Mesenchymal stem cell (in vitro differentiated cells and primary cell): ENCODE measurements around the gene KCNH1.

Experiments used
- DNase-seq: peaks from one replicate; pipeline ENCODE4 v3.0.0-alpha.2; 2013
- H2AFZ ChIP-seq: one replicate; pipeline ENCODE4 v1.6.1; 2013; ENCODE audit warnings: low read depth, mild to moderate bottlenecking, control low read depth, inconsistent platforms, low read length, moderate library complexity
- H2AK5ac ChIP-seq: 2 replicates; pipeline ENCODE4 v1.6.1; 2013; ENCODE audit warnings: low read length, moderate library complexity, mild to moderate bottlenecking, inconsistent platforms; ENCODE audit not compliant: severe bottlenecking
- H2BK120ac ChIP-seq: one replicate; pipeline ENCODE4 v1.6.1; 2013; ENCODE audit warnings: low read depth, mild to moderate bottlenecking, inconsistent platforms, low read length, moderate library complexity
- H2BK12ac ChIP-seq, 2 experiments: one replicate each; pipeline ENCODE4 v1.6.1; 2013; ENCODE audit warnings: inconsistent platforms in 2 of 2, low read length in 2 of 2, mild to moderate bottlenecking in 2 of 2, moderate library complexity in 2 of 2, control low read depth in 1 of 2
- H2BK15ac ChIP-seq: one replicate; pipeline ENCODE4 v1.6.1; 2013; ENCODE audit warnings: mild to moderate bottlenecking, low read depth, inconsistent platforms; ENCODE audit not compliant: poor library complexity, severe bottlenecking
- H2BK5ac ChIP-seq: 2 replicates; pipeline ENCODE4 v1.6.1; 2013; ENCODE audit warnings: low read depth, mild to moderate bottlenecking, low read length, control low read depth, inconsistent platforms; ENCODE audit not compliant: poor library complexity, severe bottlenecking
- H3K14ac ChIP-seq, 2 experiments: one replicate each; pipeline ENCODE4 v1.6.1; 2013; ENCODE audit warnings: inconsistent platforms in 2 of 2, low read length in 2 of 2, control low read depth in 1 of 2, mild to moderate bottlenecking in 1 of 2, moderate library complexity in 1 of 2
- H3K18ac ChIP-seq, 2 experiments: one replicate each; pipeline ENCODE4 v1.6.1; 2013; ENCODE audit warnings: inconsistent platforms in 2 of 2, low read length in 2 of 2, control low read depth in 1 of 2, low read depth in 1 of 2, mild to moderate bottlenecking in 1 of 2
- H3K23ac ChIP-seq, 2 experiments: one replicate each; pipeline ENCODE4 v1.6.1; 2013; ENCODE audit warnings: inconsistent platforms in 2 of 2, low read length in 2 of 2, mild to moderate bottlenecking in 2 of 2, moderate library complexity in 2 of 2, control low read depth in 1 of 2
- H3K27ac ChIP-seq: 2 replicates; pipeline ENCODE4 v1.5.1; 2013; ENCODE audit warnings: mild to moderate bottlenecking, moderate library complexity, low read length, control low read depth, inconsistent platforms; ENCODE audit not compliant: poor library complexity, severe bottlenecking
- H3K27me3 ChIP-seq, 2 experiments: 2 replicates each; pipeline versions ENCODE4 v1.6.1 to v1.7.0; 2013; ENCODE audit warnings: low read length in 2 of 2, mild to moderate bottlenecking in 2 of 2, moderate library complexity in 2 of 2, control low read depth in 1 of 2, inconsistent platforms in 1 of 2; ENCODE audit not compliant: control insufficient read depth in 1 of 2, insufficient read depth in 1 of 2
- H3K36me3 ChIP-seq, 2 experiments: 2 replicates each; pipeline versions ENCODE4 v1.6.1 to v1.7.0; 2013; ENCODE audit warnings: low read length in 2 of 2, control low read depth in 1 of 2, inconsistent platforms in 1 of 2, low read depth in 1 of 2, mild to moderate bottlenecking in 1 of 2; ENCODE audit not compliant: insufficient read depth in 2 of 2, control insufficient read depth in 1 of 2
- H3K4ac ChIP-seq, 2 experiments: one replicate each; pipeline ENCODE4 v1.6.1; 2013; ENCODE audit warnings: inconsistent platforms in 2 of 2, low read length in 2 of 2, mild to moderate bottlenecking in 2 of 2, moderate library complexity in 2 of 2, control low read depth in 1 of 2, low read depth in 1 of 2
- H3K4me1 ChIP-seq: 2 replicates; pipeline ENCODE4 v1.6.1; 2013; ENCODE audit warnings: low read depth, low read length, control low read depth; ENCODE audit not compliant: control insufficient read depth, insufficient read depth
- H3K4me2 ChIP-seq: 2 replicates; pipeline ENCODE4 v1.6.1; 2013; ENCODE audit warnings: low read length, mild to moderate bottlenecking, inconsistent platforms; ENCODE audit not compliant: poor library complexity, severe bottlenecking
- H3K4me3 ChIP-seq, 2 experiments: 2 replicates each; pipeline versions ENCODE4 v1.5.1 to v1.7.0; 2013; ENCODE audit warnings: low read length in 2 of 2, mild to moderate bottlenecking in 2 of 2, control low read depth in 1 of 2, low read depth in 1 of 2; ENCODE audit not compliant: insufficient read depth in 1 of 2
- H3K79me1 ChIP-seq: replicated peaks from 2 replicates; pipeline ENCODE4 v1.6.1; 2013; ENCODE audit warnings: mild to moderate bottlenecking, control low read depth, low read length, inconsistent platforms; ENCODE audit not compliant: poor library complexity, severe bottlenecking
- H3K9ac ChIP-seq: 2 replicates; pipeline ENCODE4 v1.7.0; 2013; ENCODE audit warnings: mild to moderate bottlenecking, low read length, moderate library complexity
- H3K9me3 ChIP-seq: 2 replicates; pipeline ENCODE4 v1.7.0; 2013; ENCODE audit warnings: mild to moderate bottlenecking, low read length; ENCODE audit not compliant: control insufficient read depth
- H4K8ac ChIP-seq: one replicate; pipeline ENCODE4 v1.6.1; 2013; ENCODE audit warnings: inconsistent platforms, mild to moderate bottlenecking, low read length, moderate library complexity
- H4K91ac ChIP-seq: one replicate; pipeline ENCODE4 v1.6.1; 2013; ENCODE audit warnings: mild to moderate bottlenecking, low read length, inconsistent platforms
- WGBS: methylation state at CpG from one replicate; pipeline ENCODE4 v1.1.7; 2013; ENCODE audit warnings: mixed read lengths; 5-methylcytosine and 5-hydroxymethylcytosine counted together

Gene KCNH1

DNA sequence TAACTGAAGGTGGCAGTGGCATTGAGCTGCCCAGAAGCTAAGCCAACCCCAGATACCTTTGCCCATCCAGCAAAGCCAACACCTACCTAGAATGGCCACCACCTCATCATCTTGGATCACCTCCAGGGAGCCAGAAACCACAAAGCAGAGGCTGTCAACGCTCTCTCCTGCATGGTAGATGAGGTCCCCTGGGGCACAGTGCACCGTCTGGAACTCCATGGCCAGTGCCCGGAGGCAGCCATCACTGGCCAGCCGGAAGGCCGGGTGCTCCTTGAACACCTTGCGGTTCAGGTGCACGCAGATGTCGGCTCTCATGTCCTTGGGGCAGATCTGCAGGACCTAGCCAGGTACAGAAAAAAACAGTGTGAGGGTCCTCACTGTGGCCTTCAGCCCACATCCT lies 336.5 kb downstream of the KCNH1 start:
- 91% methylated on average over 8 of the region's 8 CpGs for WGBS
- no peak overlapping the region for H4K8ac ChIP-seq

DNA sequence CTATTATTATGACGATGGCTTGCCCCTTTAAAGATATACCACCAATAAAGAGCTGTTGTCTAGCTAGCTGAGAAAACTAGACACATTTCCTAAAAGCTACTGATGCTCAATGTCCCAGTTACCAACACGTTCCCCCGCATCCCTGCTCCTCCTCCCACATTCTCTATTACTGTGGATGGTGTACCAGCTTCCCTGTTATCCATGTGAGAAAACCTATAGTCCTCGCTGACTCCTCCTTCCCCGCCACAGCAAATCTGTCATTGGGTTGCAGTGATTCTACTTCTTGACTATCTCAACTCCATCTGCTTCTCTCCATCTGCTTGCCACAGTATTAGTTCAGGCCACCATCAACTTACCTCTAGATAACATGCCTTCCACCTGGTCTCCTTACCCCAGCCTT lies 337.5 kb downstream of the KCNH1 start:
- Histone ChIP-seq H2AFZ (no peak overlapping the region), H2BK5ac (no peak overlapping the region), H3K27me3 (no peaks in the 10 kb centered on the region), H3K23ac (no peak overlapping the region), H3K9ac (no peak overlapping the region), H2BK12ac (no peak overlapping the region), H2BK120ac (no peak overlapping the region), H4K91ac (no peak overlapping the region), H4K8ac (no peak overlapping the region), H3K18ac (no peak overlapping the region), H3K27ac (no peak overlapping the region), H3K36me3 (no peaks in the 10 kb centered on the region), H3K9me3 (no peaks in the 10 kb centered on the region), H3K4me1 (peaks cover 3% of the 10 kb centered on the region), H3K14ac (no peak overlapping the region), H2AK5ac (no peak overlapping the region), H3K4me2 (no peak overlapping the region), H3K79me1 (no peaks in the 10 kb centered on the region), H3K4ac (no peak overlapping the region), H3K4me3 (no peak overlapping the region), H2BK15ac (no peak overlapping the region)
- WGBS, result 96% methylated on average over 5 of the region's 5 CpGs
- DNase-seq, result no peak

More for the DNA sequence above, 336.5 kb downstream of the KCNH1 start:
- H3K4me1 ChIP-seq, result peaks cover 3% of the 10 kb centered on the region
- H3K18ac ChIP-seq, result no peak overlapping the region
- H2AK5ac ChIP-seq, result no peak overlapping the region
- H3K27me3 ChIP-seq, result no peaks in the 10 kb centered on the region
- H3K4me2 ChIP-seq, result no peak overlapping the region
- no peak overlapping the region for H2AFZ ChIP-seq
- no peak for DNase-seq
- no peak overlapping the region for H2BK120ac ChIP-seq
- H3K36me3 ChIP-seq, result no peaks in the 10 kb centered on the region
- H3K4me3 ChIP-seq, result no peak overlapping the region
- no peak overlapping the region for H3K4ac ChIP-seq
- no peak overlapping the region for H3K27ac ChIP-seq
- H2BK15ac ChIP-seq, result no peak overlapping the region
- H3K9ac ChIP-seq, result no peak overlapping the region
- H3K23ac ChIP-seq, result no peak overlapping the region
- no peaks in the 10 kb centered on the region for H3K9me3 ChIP-seq
- no peak overlapping the region for H2BK5ac ChIP-seq
- H2BK12ac ChIP-seq, result no peak overlapping the region
- no peaks in the 10 kb centered on the region for H3K79me1 ChIP-seq
- H4K91ac ChIP-seq, result no peak overlapping the region
- no peak overlapping the region for H3K14ac ChIP-seq

DNA sequence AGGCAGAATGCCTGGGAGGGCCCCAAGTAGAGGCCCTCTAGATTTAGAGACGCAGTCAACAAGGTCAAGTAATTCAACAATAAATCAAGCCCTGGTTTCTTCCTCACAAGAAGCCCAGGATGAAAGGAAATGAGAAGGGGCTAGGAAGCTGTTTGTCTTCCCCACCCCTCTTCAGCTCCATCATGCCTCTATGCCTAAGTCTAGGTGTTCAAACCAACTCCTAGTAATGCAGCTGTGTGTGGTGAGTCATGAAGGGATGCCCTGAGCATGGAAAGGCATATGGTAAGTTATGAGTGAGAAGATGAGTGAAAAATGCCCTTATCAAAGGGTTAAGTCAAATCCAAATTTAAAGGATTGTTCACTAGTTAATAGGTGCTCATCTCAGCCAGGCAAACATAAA lies 339.5 kb downstream of the KCNH1 start:
- Histone ChIP-seq H3K4me3 (no peak overlapping the region), H2AK5ac (no peak overlapping the region), H2BK5ac (no peak overlapping the region), H3K23ac (no peak overlapping the region), H2BK120ac (no peak overlapping the region), H3K79me1 (no peaks in the 10 kb centered on the region), H3K4me1 (no peaks in the 10 kb centered on the region), H2BK15ac (no peak overlapping the region), H3K9me3 (no peaks in the 10 kb centered on the region), H3K4ac (no peak overlapping the region), H3K4me2 (no peak overlapping the region), H3K18ac (no peak overlapping the region), H2BK12ac (no peak overlapping the region), H2AFZ (no peak overlapping the region), H3K27me3 (no peaks in the 10 kb centered on the region), H3K36me3 (no peaks in the 10 kb centered on the region), H4K8ac (no peak overlapping the region), H4K91ac (no peak overlapping the region), H3K9ac (no peak overlapping the region), H3K14ac (no peak overlapping the region), H3K27ac (no peak overlapping the region)
- DNase-seq, result no peak
- no CpG with 5 or more reads among the region's 1 CpG for WGBS

DNA sequence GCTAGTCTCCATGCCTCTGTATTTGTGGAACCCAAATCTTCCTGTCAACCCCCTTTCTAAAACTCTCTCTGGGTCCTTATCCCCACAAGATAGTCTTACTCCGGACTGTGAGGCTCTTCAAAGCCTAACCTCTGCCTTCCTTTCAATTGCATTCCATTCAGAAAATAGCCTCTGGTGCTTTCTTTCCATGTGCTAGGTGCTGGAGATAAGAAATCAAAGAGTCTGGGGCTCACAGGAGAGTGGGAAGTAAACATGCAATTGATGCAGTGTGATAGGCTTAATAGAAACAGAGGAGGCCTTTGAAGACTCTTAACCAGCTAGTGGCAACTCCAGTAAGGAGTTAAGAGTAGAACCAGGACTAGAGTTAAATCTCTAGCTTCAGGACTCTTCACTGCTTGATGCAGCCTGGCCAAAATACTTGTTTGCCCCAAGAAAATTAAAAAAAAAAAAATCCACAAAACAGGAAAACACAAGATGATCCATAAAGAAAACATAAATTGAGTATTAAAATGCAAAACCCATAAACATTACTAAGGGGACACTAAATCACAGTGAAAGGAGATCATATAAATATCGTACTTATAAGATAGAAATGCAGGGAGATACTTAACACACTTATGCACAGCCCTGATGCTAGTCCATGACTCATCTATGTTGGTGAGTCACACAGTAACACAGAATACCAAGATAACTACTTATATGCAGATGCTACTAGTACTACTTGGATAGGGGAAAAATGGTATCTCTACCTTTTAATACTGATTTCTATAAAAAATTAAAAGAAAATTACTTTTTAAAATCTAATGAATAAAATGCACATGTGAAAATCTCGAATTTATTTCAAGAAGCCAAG lies 341.5 kb downstream of the KCNH1 start:
- H2AK5ac ChIP-seq, result no peak overlapping the region
- H4K8ac ChIP-seq, result no peak overlapping the region
- no peak overlapping the region for H3K18ac ChIP-seq
- no peak overlapping the region for H2BK5ac ChIP-seq
- H3K36me3 ChIP-seq, result no peaks in the 10 kb centered on the region
- no peak overlapping the region for H3K4me3 ChIP-seq
- H3K79me1 ChIP-seq, result no peaks in the 10 kb centered on the region
- H3K4me2 ChIP-seq, result no peak overlapping the region
- H4K91ac ChIP-seq, result no peak overlapping the region
- H2AFZ ChIP-seq, result no peak overlapping the region
- WGBS, result 0% methylated on average over 1 of the region's 3 CpGs
- no peaks in the 10 kb centered on the region for H3K27me3 ChIP-seq
- H2BK15ac ChIP-seq, result no peak overlapping the region
- H3K9me3 ChIP-seq, result no peaks in the 10 kb centered on the region
- H3K27ac ChIP-seq, result no peak overlapping the region
- H2BK120ac ChIP-seq, result no peak overlapping the region
- no peaks in the 10 kb centered on the region for H3K4me1 ChIP-seq
- no peak overlapping the region for H3K4ac ChIP-seq
- no peak overlapping the region for H2BK12ac ChIP-seq
- H3K9ac ChIP-seq, result no peak overlapping the region
- no peak overlapping the region for H3K23ac ChIP-seq
- peak; percentile 86 for DNase-seq
- H3K14ac ChIP-seq, result no peak overlapping the region
